Measurements from ENCODE around the gene UXS1.

The UXS1 gene

DNA sequence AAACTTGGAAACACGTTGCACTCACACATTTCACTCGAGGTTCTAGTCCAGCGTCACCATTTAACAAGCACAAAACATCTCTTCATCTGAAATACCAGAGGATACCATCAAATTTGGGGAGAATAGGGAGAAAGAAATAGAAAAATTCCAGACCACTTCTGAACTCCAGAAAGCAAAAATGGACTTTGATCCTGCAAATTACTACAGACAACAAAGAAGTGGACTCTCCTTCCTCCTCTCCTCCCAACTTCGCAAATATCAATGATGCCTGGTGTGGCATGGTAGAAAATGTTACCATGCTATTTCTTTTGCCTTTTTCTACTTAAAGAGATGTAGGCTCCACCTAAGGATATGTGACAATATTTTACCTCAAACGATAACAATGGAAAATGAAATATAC is 13.5 kb downstream of the UXS1 start:
- intact Hi-C loops (cut with DNase I; ENCODE audit: low total_unique reads) = no loop called here
- H3K4me3 ChIP-seq = no peak overlapping the region
- H3K9me3 ChIP-seq = no peaks in the 10 kb centered on the region
- peaks cover 0 to 26% (median 10%) of the 10 kb centered on the region in 4 donors for H3K4me1 ChIP-seq
- no peaks in the 10 kb centered on the region for H3K36me3 ChIP-seq
- DNase-seq = no peak
- no peaks in the 10 kb centered on the region for H3K27me3 ChIP-seq
- H3K27ac ChIP-seq = no peak overlapping the region
- TF ChIP-seq CTCF (IDR thresholded peaks at IDR 0.05) = no peak

GRCh38 chr2:106178716-106179115 is 15.4 kb downstream of the UXS1 start:
- H3K27me3 ChIP-seq = no peaks in the 10 kb centered on the region
- DNase-seq = no peak
- H3K9me3 ChIP-seq = no peaks in the 10 kb centered on the region
- no peak overlapping the region for H3K27ac ChIP-seq
- peaks cover 0 to 45% (median 23%) of the 10 kb centered on the region in 4 donors for H3K4me1 ChIP-seq
- no peak overlapping the region for H3K4me3 ChIP-seq
- no peaks in the 10 kb centered on the region for H3K36me3 ChIP-seq
- TF ChIP-seq CTCF (IDR thresholded peaks at IDR 0.05) = no peak
- intact Hi-C loops (cut with DNase I; ENCODE audit: low total_unique reads) = no loop called here

- no peaks in the 10 kb centered on the region for H3K36me3 ChIP-seq
- peaks cover 0 to 33% (median 18%) of the 10 kb centered on the region in 4 donors for H3K4me1 ChIP-seq
- no peaks in the 10 kb centered on the region for H3K9me3 ChIP-seq
- intact Hi-C loops (cut with DNase I; ENCODE audit: low total_unique reads) = no loop called here
- H3K27ac ChIP-seq = no peak overlapping the region
- no peak overlapping the region for H3K4me3 ChIP-seq
- DNase-seq = no peak
- H3K27me3 ChIP-seq = no peaks in the 10 kb centered on the region
- no peak for TF ChIP-seq CTCF (IDR thresholded peaks at IDR 0.05)
Observed at GRCh38 chr2:106177581-106177980, 16.5 kb downstream of the UXS1 start.

DNA sequence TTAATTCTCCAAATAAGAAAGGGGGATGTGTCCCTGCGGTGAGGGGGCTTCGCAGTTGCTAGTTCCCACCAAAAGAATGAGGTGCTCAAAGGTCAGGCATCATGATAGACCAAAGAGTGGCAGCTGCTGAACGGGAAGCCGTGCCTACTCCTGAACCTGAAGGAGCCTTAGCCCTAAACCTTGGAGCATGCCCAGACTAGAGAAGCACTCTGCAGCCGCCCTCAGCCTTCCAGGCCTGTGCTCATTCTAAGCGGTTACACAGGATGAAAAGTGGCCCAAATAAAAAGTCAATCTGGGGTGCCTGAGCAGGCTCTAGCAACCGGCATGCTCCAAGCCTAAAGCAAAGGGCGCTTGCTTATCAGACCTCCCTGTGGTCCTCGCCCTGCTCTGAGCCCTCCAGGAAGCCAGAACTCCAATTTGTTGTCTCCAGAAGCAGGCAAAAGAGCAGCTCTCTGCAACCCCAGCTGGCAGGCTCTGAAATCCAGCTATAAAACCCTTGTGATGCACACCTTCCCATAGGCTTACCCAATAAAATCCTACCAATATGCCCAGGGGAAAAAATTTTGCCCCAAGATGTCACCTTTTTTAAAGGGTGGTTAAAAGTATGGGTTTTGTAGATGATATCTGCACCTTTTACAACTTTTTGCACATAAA is 17.5 kb downstream of the UXS1 start:
- no peaks in the 10 kb centered on the region for H3K36me3 ChIP-seq
- no peaks in the 10 kb centered on the region for H3K9me3 ChIP-seq
- peaks cover 0 to 26% (median 13%) of the 10 kb centered on the region in 4 donors for H3K4me1 ChIP-seq
- TF ChIP-seq CTCF (IDR thresholded peaks at IDR 0.05) = no peak
- H3K27me3 ChIP-seq = no peaks in the 10 kb centered on the region
- no peak for DNase-seq
- H3K27ac ChIP-seq = no peak overlapping the region
- intact Hi-C loops (cut with DNase I; ENCODE audit: low total_unique reads) = no loop called here
- no peak overlapping the region for H3K4me3 ChIP-seq

- Histone ChIP-seq H3K4me3 (no peak overlapping the region), H3K9me3 (no peaks in the 10 kb centered on the region), H3K4me1 (peaks cover 0 to 26% (median 13%) of the 10 kb centered on the region in 4 donors), H3K27me3 (no peaks in the 10 kb centered on the region), H3K27ac (no peak overlapping the region), H3K36me3 (no peaks in the 10 kb centered on the region)
- TF ChIP-seq CTCF (IDR thresholded peaks at IDR 0.05) = no peak
- no peak for DNase-seq
- intact Hi-C loops (cut with DNase I; ENCODE audit: low total_unique reads) = no loop called here
Observed at GRCh38 chr2:106175086-106175850, 18.8 kb downstream of the UXS1 start.
